Stimulated activated CD8-positive, alpha-beta memory T cell treated with anti-CD3 and anti-CD28 coated beads, Interleukin-7, amount 100 ng/mL, for 24 hours (primary cell): ENCODE results near the gene THAP9.
"Not testable (repeated sequence)": the region's sequence is repeated elsewhere in the genome, so short reads cannot be mapped to it uniquely, and the experiment has no call there.

ENCODE experiments used
- DNase-seq: peaks from one replicate; pipeline ENCODE4 v3.0.0-alpha.2; 2020; ENCODE audit warnings: low read depth

Gene THAP9, protein sequence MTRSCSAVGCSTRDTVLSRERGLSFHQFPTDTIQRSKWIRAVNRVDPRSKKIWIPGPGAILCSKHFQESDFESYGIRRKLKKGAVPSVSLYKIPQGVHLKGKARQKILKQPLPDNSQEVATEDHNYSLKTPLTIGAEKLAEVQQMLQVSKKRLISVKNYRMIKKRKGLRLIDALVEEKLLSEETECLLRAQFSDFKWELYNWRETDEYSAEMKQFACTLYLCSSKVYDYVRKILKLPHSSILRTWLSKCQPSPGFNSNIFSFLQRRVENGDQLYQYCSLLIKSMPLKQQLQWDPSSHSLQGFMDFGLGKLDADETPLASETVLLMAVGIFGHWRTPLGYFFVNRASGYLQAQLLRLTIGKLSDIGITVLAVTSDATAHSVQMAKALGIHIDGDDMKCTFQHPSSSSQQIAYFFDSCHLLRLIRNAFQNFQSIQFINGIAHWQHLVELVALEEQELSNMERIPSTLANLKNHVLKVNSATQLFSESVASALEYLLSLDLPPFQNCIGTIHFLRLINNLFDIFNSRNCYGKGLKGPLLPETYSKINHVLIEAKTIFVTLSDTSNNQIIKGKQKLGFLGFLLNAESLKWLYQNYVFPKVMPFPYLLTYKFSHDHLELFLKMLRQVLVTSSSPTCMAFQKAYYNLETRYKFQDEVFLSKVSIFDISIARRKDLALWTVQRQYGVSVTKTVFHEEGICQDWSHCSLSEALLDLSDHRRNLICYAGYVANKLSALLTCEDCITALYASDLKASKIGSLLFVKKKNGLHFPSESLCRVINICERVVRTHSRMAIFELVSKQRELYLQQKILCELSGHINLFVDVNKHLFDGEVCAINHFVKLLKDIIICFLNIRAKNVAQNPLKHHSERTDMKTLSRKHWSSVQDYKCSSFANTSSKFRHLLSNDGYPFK

DNA sequence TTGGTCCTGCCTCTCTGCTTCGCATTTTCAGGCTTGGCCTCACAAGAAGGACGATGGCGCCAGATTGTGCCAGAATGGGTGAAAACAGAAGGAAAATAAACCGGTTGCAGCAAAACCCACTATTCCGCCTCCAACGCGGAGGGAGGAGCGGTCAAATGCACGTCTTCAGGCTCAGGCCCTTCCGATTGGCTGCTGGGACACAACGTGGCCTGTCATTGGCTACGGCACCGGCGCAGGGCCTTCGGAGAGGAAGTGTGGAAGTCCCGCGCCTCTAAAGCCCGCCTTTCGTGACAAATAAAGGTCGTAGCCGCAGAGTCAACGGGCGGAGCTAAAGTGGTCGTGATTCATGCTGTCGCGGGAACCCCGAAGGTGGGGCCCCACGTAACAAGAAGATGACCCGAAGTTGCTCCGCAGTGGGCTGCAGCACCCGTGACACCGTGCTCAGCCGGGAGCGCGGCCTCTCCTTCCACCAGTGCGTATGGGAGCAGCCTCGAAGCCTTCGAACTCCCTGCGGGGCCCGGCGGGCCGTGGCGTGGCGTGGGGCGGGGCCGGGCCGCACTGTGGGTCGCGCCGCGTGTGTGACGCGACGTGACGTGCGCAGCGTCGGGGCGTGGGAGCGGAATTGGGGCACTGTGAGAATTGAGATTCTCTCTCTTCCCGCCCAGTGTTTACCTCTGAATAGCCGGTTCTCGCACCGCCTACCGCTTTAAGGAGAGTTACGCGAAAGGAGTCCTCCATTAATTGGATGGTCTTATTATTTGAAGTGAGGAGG, at the start of gene THAP9:
THAP9 (plus strand) TSS at position 325 of the 772 bp plus-strand sequence; CDS start at position 393, 68 bp downstream.
- DNase-seq: peak; percentile 91

DNA sequence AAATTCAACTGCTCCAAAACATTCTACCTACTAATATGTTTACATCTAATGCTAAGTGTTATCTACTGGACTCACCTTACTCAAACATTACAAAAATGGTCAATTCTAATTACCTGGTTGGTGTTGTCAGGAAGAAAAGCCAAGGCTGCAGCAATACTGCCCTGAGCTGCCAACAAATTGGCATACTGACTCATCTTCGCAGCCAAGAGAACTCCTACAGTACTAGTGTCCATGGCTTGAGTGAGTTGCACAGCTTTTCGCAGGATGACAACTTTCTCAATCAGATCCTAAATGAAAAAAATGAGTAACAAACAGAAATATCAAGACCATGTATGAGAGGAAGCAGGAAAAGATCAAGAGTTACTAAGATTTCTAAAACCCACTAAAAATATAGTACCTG, 49.2 kb upstream of the THAP9 start:
- DNase-seq: no peak

DNA sequence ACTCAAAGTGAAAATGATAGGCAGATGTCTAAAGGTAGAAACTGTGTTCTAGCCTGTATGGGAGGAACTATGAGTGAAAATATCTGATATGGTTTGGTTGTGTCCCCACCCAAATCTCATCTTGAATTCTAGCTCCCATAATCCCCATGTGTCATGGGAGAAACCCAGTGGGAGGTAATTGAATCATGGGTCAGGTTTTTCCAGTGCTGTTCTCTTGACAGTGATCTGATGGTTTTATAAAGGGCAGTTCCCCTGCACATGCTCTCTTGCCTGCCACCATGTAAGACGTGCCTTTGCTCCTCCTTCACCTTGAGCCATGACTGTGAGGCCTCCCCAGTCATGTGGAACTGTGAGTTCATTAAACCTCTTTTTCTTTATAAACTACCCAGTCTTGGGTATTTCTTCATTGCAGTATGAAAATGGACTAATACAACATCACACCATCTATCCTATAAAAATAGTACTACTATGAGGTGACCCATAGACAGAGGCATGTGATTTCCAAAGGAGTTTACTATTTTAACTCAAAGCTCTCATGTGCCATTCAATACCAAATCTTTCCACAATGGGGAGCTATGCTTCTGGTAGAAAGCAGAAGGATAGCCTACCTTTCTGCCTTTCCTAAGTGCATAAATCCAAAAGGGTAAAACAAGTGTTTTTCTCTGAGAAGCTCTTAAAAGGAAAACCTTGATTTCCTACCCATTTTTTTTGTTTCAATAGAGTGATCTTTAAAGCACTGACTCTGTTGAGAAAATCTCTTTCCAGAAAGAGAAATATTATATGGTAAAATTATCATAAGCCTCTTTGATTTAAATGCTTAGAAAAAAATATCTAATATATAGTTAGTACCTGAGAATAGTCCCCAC, 48.4 kb upstream of the THAP9 start:
- DNase-seq: no peak

DNA sequence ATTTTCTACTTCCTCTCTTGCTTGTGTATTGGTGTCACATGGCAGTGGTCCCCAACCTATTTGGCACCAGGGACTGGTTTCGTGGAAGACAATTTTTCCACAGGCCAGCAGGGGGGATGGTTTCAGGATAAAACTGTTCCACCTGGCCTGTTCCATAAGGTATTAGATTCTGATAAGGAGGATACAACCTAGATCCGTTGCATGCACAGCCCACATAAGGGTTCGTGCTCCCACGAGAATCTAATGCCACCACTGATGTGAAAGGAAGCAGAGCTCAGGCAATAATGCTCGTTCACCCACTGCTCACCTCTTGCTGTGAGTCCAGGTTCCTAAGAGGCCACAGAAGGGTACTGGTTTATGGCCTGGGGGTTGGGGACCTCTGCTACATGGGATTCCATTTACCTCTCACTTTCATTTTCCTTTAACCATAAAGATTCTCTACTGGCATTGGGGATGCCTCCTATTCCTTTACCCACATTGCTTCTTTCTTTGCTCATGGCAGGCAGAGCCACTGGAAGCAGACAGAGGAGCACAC, 47.7 kb upstream of the THAP9 start:
- DNase-seq: no peak

DNA sequence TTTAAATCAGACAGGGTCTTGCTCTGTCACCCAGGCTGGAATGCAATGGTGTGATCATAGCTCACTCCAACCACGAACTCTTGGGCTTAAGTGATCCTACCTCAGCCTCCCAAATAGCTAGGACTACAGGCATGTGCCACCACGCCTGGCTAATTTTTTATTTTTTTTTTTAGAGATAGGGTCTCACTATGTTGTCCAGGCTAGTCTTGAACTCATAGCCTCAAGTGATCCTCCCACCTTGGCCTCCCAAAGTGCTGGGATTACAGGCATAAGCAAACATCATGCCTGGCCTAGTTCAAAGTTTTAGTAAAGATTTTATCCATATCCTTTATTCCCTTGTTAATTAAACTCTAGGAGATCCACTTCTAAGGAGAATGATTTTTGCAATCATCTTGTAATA, 40.0 kb upstream of the THAP9 start:
- DNase-seq: not testable (repeated sequence)

DNA sequence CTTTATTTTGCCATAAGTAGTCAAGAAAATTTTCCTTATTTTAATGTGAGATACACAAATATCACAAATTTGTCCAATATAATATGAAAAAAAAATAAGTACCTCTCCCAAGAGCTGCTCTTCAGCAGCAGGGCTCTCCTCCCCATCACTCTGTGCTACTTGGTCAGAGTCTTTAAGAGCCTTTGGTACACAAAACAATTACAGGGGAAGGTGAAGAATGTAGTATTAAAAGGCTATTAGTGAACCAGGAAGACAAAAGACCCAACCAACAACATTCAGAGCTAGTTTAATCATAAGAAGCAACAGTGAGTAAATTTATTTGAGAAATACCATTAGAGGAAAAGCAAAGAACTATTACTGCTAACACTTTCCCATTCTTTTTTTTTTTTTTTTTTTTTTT, 39.0 kb upstream of the THAP9 start:
- DNase-seq: no peak

DNA sequence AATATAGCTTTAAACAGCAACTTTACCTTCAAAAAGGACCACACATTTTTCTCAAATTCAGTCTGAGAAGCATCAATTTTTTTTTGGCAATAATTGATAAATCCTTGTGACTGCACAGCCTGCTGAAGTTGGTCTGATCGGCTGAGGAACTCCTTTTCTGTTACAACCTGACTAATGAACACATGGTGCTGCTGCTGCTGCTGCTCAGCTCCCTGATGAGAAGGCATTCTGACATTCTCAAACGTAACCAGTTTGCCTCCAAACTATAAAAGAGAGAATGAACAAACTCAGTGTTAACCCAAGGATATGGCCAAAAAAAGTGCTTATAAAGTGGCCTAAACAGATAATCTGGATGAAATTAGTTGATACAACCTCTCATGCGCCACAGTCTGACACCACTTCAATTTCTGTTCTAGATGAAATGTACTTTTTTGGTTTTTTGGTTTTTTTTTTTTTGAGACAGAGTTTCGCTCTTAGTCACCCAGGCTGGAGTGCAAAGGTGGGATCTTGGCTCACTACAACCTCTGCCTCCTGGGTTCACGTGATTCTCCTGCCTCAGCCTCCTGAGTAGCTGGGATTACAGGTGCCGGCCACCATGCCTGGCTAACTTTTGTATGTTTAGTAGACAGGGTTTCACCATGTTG, 36.1 kb upstream of the THAP9 start:
- DNase-seq: no peak

DNA sequence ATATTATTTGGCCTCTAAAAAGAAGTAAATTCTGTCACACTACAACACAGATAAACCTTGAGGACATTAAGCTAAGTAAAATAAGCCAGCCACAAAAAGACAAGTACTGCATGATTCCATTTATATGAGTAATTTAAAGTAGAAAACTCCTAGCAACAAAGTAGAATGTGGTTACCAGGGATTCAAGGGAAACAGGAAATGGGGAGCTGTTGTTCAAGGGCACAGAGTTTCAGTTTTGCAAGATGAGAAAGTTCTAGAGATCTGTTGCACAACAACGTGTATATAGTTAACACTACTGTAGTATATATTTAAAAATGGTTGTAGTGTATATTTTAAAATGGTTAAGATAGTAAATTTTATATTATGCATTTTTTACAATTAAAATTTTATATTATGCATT, 34.9 kb upstream of the THAP9 start:
- no peak for DNase-seq

DNA sequence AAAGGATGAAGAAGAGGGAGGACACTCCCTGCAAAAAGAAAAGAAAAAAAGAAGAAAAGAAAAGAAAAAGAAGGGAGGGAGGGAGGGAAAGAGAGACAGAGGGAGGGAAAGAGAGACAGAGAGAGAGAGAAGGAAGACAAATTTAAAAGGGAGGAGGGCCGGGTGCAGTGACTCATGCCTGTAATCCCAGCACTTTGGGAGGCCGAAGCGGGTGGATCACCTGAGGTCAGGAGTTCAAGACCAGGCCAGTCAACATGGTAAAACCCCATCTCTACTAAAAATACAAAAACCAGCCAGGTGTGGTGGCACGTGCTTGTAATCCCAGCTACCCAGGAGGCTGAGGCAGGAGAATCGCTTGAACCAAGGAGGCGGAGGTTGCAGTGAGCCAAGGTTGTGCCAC, 34.5 kb upstream of the THAP9 start:
- DNase-seq: not testable (repeated sequence)

DNA sequence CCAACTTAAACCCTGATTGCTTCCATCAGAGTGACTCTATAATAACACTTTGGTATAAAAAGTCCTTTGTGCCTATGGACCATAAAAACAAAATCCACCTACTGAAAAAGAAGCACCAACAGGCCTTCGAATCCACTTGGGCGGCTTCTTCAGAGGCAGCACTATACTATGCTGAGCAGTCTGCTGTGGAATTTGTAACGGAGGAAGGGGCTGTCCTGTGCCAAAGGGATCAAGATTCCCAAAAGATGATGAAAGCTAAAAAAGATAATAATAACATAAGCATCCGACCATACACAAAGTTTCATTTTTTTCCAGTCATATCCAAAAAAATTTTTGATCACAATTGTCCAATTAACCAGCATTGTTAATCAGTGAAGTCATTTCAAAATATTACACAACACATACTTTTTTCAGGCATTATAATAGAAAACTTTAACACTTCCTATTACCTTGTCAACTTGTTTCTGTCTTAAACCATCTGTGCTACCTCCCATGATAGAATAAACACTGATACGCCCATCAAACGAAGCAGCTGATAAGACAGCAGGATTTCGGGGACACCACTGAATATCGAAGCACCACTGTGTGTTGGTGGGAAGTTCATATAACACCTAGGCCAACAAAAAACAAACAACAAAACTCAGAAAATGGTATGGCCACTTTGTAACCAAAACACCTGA, 33.7 kb upstream of the THAP9 start:
- no peak for DNase-seq

DNA sequence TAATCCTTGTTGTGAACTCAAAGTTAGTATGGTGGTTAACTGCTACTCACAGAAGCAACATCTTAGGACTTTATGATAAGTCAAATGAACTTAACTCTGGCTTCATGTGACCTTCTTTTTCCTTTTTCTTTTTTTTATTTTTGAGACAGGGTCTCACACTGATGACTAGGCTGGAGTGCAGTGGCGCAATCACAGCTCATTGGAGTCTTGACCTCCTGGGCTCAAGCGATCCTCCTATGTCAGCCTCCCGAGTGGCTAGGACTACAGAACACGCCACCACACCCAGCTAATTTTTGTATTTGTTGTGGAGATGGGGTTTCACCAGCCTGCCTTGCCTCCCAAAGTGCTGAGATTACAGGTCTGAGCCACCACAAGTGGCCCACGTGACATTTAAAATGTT, 32.0 kb upstream of the THAP9 start:
- no peak for DNase-seq

DNA sequence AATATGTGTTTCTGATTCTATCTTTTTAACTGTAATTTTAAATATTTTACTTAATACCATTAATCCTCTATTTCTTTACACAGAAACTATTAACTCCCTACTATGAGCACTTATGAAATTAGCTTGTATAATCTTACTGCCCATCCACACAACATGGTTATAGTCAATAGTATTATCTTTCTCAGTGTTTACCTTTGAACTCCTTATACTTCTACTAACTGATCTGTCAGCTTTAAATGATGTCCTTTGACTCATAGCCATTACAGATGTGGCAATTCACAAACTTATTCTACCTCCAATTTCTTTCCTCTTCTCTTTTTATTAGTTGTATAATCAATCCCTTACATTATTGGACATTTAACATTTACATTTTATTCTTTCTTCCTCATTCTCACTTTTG, 15.1 kb upstream of the THAP9 start:
- no peak for DNase-seq

DNA sequence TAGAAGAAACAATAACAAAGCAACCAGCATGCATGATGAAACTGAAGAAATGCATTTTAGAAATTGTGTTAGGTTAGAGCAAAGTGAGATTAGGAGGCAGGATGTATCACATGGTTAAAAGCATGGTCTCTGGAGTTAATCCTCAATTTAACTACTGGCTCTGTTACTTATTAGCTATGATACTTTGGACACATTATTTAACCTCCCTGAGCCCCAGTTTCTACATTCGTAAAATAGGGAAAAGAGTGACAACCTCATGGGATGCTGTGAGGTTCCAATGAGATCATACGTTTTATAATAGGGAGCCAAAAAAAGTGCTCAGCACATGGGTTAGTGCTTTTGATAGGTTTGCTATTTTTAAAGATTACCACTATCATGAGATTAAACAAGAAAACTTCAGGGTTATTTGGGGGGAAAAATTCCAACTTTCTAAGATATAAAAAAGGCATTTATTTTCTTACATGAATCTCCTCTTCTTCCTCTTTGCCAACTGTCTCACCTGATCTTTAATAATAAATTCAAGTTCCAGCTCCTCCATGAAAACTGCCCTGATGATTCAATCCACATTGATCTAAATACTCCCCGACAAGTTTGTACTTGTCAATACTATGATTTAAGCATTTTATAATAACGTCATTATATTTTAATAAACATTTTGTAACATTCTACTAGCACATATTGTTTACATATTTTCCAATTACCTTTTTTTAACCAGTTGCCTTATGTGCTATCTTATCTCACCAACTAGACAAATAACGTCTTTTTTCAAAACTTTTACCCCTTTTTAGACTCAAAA, 14.2 kb upstream of the THAP9 start:
- no peak for DNase-seq

DNA sequence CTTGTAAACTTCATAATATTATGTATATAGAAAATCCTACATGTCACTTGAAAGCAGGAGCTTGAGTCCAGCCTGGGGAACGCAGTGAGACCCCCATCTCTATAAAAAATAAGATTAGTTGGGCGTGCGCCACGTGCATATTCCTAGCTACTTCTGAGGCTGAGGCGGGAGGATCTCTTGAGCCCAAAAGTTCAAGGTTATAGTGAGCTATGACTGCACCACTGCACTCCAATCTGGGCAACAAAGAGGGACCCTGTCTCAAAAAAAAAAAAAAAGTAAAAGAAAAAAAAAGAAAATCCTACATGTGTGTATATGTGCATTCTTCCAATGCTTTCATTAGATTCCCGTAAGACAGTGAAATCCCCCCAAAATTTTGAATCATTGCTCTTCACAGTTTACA, 11.2 kb upstream of the THAP9 start:
- DNase-seq: no peak

DNA sequence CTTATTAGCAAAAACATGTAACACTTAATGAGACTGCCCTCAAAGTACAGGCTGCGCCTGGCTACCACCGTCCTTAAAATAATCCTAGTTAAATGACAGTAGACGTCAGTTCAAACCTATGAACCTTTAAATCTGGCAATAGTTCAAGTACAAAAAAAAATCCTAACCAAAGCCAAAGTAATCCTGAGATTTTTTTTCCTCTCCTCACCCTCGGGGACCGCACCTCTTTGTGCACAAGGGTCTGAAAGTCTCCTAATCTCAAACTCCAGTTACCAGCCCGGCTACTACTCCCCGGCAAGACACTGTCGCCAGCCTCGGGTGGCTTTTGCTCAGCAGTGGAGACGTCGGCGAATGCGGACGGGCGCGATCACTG, 10.0 kb upstream of the THAP9 start:
- no peak for DNase-seq

DNA sequence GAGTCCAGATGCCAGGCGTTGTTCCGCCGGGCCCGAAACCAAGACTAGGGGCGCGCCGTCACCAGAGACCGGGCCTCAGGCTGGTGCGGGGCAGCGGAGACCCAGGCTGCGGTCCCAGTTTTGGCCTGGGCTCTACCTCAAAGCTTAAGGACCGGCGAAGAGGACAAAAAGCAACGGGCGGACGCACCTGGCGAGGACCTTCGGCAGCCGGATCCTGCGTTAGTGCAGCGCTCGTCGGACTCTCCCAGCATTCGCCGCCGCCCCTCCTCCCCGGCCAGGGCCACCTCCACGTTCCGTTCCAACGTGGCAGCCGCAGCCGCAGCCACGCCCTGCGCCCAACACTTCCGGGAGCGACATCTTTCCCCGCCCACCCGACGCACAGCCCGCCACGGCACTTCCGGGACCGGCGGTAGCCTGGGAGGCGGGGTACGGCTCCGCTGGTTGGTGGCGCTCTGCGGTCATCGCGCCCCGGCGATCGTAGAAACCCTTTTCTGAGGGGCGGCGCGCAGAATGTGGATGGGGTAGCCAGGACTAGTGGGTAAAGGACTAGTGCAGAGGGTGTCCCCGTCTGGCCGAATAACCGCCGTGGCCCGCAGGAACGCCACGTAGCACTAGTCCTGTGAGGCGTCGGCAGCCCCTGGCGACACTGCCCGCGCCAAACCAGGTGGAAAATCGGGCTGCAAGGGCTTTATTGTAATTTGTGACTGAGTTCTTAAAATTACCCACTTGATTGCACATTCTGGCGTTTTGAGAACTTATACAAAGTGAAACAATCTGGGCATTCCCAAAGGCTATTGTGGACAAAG, 9.4 kb upstream of the THAP9 start, which contains the start of gene SEC31A:
SEC31A (minus strand) TSS at position 253 of the 806 bp plus-strand sequence. CDS start 9,217 bp downstream, outside the sequence.
- DNase-seq: peak; percentile 96

DNA sequence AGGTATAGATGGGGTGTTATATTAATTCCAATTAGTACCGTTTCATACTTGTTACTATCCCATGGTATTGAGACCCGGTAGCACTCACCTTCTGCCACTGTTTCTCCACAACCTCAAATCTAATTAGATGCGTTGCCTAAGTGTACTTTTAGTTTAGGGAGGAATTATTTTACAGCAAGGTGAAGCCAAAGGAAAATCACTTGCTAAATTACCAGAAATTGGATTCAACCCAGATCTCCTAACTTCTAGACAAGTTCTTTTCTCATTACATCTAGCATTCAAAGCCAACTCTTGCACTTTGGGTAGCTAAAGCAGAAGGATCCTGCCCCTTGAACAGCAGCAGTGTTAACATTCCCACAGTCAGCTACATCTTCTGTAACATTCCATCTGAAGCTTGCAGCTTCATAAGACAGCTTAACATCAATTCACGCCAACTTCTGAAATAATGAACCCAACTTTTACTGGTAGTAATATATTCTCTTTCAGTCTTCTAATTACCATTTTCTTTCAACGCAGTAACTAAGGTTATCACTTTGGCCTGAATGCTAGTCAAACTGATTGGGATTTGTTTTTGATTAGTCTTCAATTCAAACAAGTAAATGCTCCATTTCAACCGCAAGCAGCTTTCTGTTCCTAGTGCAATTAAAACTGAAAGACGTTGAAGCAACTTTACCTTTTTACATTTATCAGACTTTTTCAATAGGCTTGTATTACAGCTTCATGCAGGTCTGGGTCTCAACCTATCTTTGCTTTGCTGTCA, 8.6 kb upstream of the THAP9 start:
- DNase-seq: no peak

DNA sequence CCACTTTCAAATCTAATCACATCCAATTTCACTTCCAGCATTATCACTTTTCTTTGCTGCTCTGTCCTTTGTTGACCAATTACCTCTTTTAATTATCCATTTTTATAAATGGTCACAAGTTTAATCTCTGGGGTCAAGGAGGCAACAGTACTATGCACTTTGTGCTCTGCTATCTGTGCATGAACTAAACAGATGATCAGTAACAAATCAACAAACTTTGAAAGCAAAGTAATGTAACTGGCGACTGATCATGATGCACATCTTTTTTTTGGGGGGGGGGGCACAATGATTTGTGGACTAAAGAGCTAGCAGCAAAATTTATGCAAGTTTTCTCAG, 8.1 kb upstream of the THAP9 start:
- DNase-seq: no peak
